Urothelium cell line (cell line): Measurements from ENCODE around the gene SSBP2.
A peak's percentile ranks its signal among the peaks of the same experiment; 100 is the strongest.

Experiments used
- DNase-seq: peaks from one replicate; pipeline ENCODE4 v3.0.0; 2011; ENCODE audit warnings: low spot score, mixed read lengths
- FAIRE-seq: peaks from 2 replicates; lab custom pipeline; 2011; peaks lifted over from hg19 to GRCh38; lab: Jason Lieb, UNC

The SSBP2 gene

GRCh38 chr5:81767938-81768337 lies 17.0 kb upstream of the SSBP2 start:
- FAIRE-seq: no peak
- DNase-seq: no peak

GRCh38 chr5:81767097-81767496 lies 16.2 kb upstream of the SSBP2 start:
- no peak for FAIRE-seq
- no peak for DNase-seq

GRCh38 chr5:81766611-81767010 lies 15.7 kb upstream of the SSBP2 start:
- FAIRE-seq (no peak), DNase-seq (no peak)

GRCh38 chr5:81763294-81763928 lies 12.5 kb upstream of the SSBP2 start:
- DNase-seq (no peak), FAIRE-seq (no peak)

- FAIRE-seq: no peak
- DNase-seq: no peak
Observed at GRCh38 chr5:81762853-81763252, 12.0 kb upstream of the SSBP2 start.

- no peak for FAIRE-seq
Observed at GRCh38 chr5:81762401-81762800, 11.5 kb upstream of the SSBP2 start.

GRCh38 chr5:81761970-81762369 lies 11.1 kb upstream of the SSBP2 start:
- FAIRE-seq (no peak), DNase-seq (no peak)

More at GRCh38 chr5:81762401-81762800, 11.5 kb upstream of the SSBP2 start:
- no peak for DNase-seq

- FAIRE-seq: no peak
- no peak for DNase-seq
Observed at GRCh38 chr5:81761270-81761669, 10.4 kb upstream of the SSBP2 start.

GRCh38 chr5:81760521-81760920 lies 9.6 kb upstream of the SSBP2 start:
- DNase-seq (no peak), FAIRE-seq (no peak)

GRCh38 chr5:81759632-81760005 lies 8.7 kb upstream of the SSBP2 start:
- FAIRE-seq: no peak
- no peak for DNase-seq

- FAIRE-seq: no peak
- no peak for DNase-seq
Observed at GRCh38 chr5:81757404-81757803, 6.5 kb upstream of the SSBP2 start.

- FAIRE-seq (no peak), DNase-seq (no peak)
Observed at GRCh38 chr5:81756016-81756415, 5.1 kb upstream of the SSBP2 start.

- peak; percentile 75 for DNase-seq
- no peak for FAIRE-seq
Observed at GRCh38 chr5:81755320-81755719, 4.4 kb upstream of the SSBP2 start.

- DNase-seq: no peak
- no peak for FAIRE-seq
Observed at GRCh38 chr5:81754621-81755020, 3.7 kb upstream of the SSBP2 start.

GRCh38 chr5:81753429-81753828 lies 2.5 kb upstream of the SSBP2 start:
- FAIRE-seq (no peak), DNase-seq (no peak)

GRCh38 chr5:81752644-81752963 lies 1.7 kb upstream of the SSBP2 start:
- DNase-seq (no peak), FAIRE-seq (no peak)

GRCh38 chr5:81751836-81752643 lies 1.1 kb upstream of the SSBP2 start:
- FAIRE-seq (no peak), DNase-seq (no peak)

GRCh38 chr5:81750308-81751008 lies 439 bp downstream of the SSBP2 start:
- FAIRE-seq (no peak), DNase-seq (peak; percentile 34)

- FAIRE-seq (no peak), DNase-seq (peak; percentile 24)
Observed at GRCh38 chr5:81749561-81750307, 1.2 kb downstream of the SSBP2 start.

- DNase-seq (no peak), FAIRE-seq (no peak)
Observed at GRCh38 chr5:81749192-81749560, 1.7 kb downstream of the SSBP2 start.

GRCh38 chr5:81748556-81748955 lies 2.3 kb downstream of the SSBP2 start:
- no peak for DNase-seq
- no peak for FAIRE-seq
